ENCODE measurements around the gene SMOC1. TPM values are rescaled to one million over a fixed set of nuclear protein-coding genes. Genes with fewer than 3 reads are reported as not detected.

SMOC1 gene
- polyA plus RNA-seq, 3 donors = not detected

DNA sequence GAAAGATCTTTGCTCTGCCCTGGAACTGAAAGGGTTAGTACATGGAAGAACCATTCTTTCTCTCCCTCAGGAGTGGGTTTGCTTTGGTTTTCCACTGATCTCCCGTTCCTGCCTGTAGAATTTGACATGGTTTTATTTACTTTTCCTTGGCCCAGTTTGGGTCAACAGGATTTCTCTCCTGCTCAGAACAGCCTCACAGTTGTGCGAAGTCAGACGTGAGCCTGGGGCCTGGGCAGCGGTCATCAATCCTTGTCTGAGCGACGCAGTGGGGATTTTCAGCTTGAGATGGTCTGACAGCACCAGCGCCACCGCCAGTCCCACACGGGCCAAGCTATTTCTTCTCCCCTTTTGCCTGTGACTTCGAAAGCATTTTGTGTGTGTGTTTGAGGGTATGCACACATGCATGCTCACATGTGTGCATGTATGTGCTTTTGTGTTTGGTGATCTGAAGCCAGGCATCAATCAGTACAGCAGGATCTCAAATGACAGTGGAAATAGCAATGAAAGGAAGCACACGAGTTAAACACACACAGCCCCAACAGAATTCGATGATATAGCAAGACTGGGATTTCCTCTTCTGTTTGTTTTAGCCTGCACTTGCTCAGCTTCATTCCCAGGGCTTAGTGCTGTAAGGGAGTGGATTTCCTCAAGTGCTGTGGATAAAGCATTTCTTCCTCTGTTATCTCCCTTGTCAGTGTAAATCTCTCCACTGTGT is 58.3 kb downstream of the SMOC1 start:
- Histone ChIP-seq H3K36me3 (replicated peaks in 1 of 2; ENCODE audit: control insufficient read depth in 1 of 2, insufficient read depth in 2 of 2, low read length in 2 of 2) (no peaks in the 10 kb centered on the region), H3K4me1 (ENCODE audit: control insufficient read depth in 1 of 2, insufficient read depth in 2 of 2, low read length in 2 of 2) (no peaks in the 10 kb centered on the region), H3K27ac (ENCODE audit: low read depth in 1 of 2, low read length in 2 of 2) (no peak overlapping the region), H3K27me3 (ENCODE audit: control insufficient read depth in 2 of 2, insufficient read depth in 2 of 2, low read length in 2 of 2) (peaks cover 0 to 2% of the 10 kb centered on the region in 2 donors), H4K20me1 (ENCODE audit: insufficient read depth, low read length) (no peaks in the 10 kb centered on the region), H2AFZ (ENCODE audit: insufficient read depth, low read depth, low read length, poor library complexity, severe bottlenecking) (no peak overlapping the region), H3K9me3 (replicated peaks in 1 of 2; ENCODE audit: control insufficient read depth in 1 of 2, insufficient read depth in 1 of 2, low read length in 2 of 2) (no peaks in the 10 kb centered on the region), H3K4me2 (replicated peaks; ENCODE audit: extremely low read depth, low read length, poor library complexity, severe bottlenecking) (no peak overlapping the region), H3K4me3 (replicated peaks in 1 of 3; ENCODE audit: low read depth in 2 of 3, low read length in 3 of 3) (no peak overlapping the region), H3K79me2 (ENCODE audit: insufficient read depth, low read length) (no peaks in the 10 kb centered on the region), H3K9ac (ENCODE audit: insufficient read depth, low read length, poor library complexity, severe bottlenecking) (no peak overlapping the region)
- 64% methylated on average over 7 of the region's 12 CpGs for WGBS (ENCODE audit: insufficient coverage)
- no peaks in the 10 kb centered on the region for H3K36me3 Mint-ChIP-seq
- no peaks in the 10 kb centered on the region for H3K4me1 Mint-ChIP-seq
- no peak for DNase-seq
- H3K27me3 Mint-ChIP-seq (ENCODE audit: low read depth in 3 of 3) = peaks cover 6 to 24% (median 17%) of the 10 kb centered on the region in 3 donors
- H3K4me3 Mint-ChIP-seq = peak overlapping the region in 1 of 2 donors; percentile 6
- intact Hi-C loops (cut with micrococcal nuclease) = no loop called here
- H3K27ac Mint-ChIP-seq = no peak overlapping the region
- H3K9me3 Mint-ChIP-seq = peaks cover 0 to 4% (median 0%) of the 10 kb centered on the region in 7 donors
- TF ChIP-seq, protein P1, sequence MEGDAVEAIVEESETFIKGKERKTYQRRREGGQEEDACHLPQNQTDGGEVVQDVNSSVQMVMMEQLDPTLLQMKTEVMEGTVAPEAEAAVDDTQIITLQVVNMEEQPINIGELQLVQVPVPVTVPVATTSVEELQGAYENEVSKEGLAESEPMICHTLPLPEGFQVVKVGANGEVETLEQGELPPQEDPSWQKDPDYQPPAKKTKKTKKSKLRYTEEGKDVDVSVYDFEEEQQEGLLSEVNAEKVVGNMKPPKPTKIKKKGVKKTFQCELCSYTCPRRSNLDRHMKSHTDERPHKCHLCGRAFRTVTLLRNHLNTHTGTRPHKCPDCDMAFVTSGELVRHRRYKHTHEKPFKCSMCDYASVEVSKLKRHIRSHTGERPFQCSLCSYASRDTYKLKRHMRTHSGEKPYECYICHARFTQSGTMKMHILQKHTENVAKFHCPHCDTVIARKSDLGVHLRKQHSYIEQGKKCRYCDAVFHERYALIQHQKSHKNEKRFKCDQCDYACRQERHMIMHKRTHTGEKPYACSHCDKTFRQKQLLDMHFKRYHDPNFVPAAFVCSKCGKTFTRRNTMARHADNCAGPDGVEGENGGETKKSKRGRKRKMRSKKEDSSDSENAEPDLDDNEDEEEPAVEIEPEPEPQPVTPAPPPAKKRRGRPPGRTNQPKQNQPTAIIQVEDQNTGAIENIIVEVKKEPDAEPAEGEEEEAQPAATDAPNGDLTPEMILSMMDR (IDR thresholded peaks at IDR 0.05) = no peak

- no peaks in the 10 kb centered on the region for H3K4me1 Mint-ChIP-seq
- Histone ChIP-seq H3K36me3 (replicated peaks in 1 of 2; ENCODE audit: control insufficient read depth in 1 of 2, insufficient read depth in 2 of 2, low read length in 2 of 2) (no peaks in the 10 kb centered on the region), H2AFZ (ENCODE audit: insufficient read depth, low read depth, low read length, poor library complexity, severe bottlenecking) (no peak overlapping the region), H3K27ac (ENCODE audit: low read depth in 1 of 2, low read length in 2 of 2) (no peak overlapping the region), H4K20me1 (ENCODE audit: insufficient read depth, low read length) (no peaks in the 10 kb centered on the region), H3K4me1 (ENCODE audit: control insufficient read depth in 1 of 2, insufficient read depth in 2 of 2, low read length in 2 of 2) (no peaks in the 10 kb centered on the region), H3K79me2 (ENCODE audit: insufficient read depth, low read length) (no peaks in the 10 kb centered on the region), H3K27me3 (ENCODE audit: control insufficient read depth in 2 of 2, insufficient read depth in 2 of 2, low read length in 2 of 2) (peaks cover 0 to 2% of the 10 kb centered on the region in 2 donors), H3K9ac (ENCODE audit: insufficient read depth, low read length, poor library complexity, severe bottlenecking) (no peak overlapping the region), H3K4me3 (replicated peaks in 1 of 3; ENCODE audit: low read depth in 2 of 3, low read length in 3 of 3) (no peak overlapping the region), H3K9me3 (replicated peaks in 1 of 2; ENCODE audit: control insufficient read depth in 1 of 2, insufficient read depth in 1 of 2, low read length in 2 of 2) (no peaks in the 10 kb centered on the region), H3K4me2 (replicated peaks; ENCODE audit: extremely low read depth, low read length, poor library complexity, severe bottlenecking) (no peak overlapping the region)
- intact Hi-C loops (cut with micrococcal nuclease) = no loop called here
- WGBS (ENCODE audit: insufficient coverage) = 82% methylated on average over 2 of the region's 6 CpGs
- H3K9me3 Mint-ChIP-seq = peaks cover 0 to 6% (median 2%) of the 10 kb centered on the region in 7 donors
- no peak for DNase-seq
- TF ChIP-seq, protein P1 (IDR thresholded peaks at IDR 0.05) = no peak
- no peak overlapping the region for H3K4me3 Mint-ChIP-seq
- no peak overlapping the region for H3K27ac Mint-ChIP-seq
- H3K36me3 Mint-ChIP-seq = no peaks in the 10 kb centered on the region
- peaks cover 6 to 31% (median 19%) of the 10 kb centered on the region in 3 donors for H3K27me3 Mint-ChIP-seq (ENCODE audit: low read depth in 3 of 3)
These were observed 59.5 kb downstream of the SMOC1 start for GRCh38 chr14:69938751-69939150.
